ENCODE results near the gene PDGFD.

Gene PDGFD

DNA sequence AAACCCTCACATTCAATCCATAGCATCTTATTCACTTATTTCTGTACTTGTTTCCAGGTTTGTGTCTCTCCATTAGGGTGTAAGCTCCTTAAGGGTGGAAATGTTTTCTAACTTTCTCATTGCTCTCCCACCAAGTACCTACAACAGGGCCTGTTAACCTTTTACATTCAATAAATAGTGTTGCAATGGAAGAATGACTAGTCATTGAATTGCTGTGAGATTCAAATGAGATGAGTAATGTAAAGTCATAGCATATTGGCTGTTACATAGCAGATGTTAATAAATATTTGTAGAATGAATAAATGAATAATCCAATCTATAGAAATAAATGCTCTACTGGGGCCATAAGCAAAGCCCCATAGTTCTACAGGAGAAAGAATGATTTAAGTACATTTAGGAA lies 202.9 kb downstream of the PDGFD start:
- TF ChIP-seq POLR2AphosphoS5 (IDR thresholded peaks at IDR 0.05; ENCODE audit: low read depth, low read length) (no peak), TAF1 (IDR thresholded peaks at IDR 0.05; ENCODE audit: borderline replicate concordance, low read depth, low read length) (no peak), POLR2A (IDR thresholded peaks at IDR 0.05; ENCODE audit: low read depth, low read length) (no peak)
- no peak for DNase-seq (ENCODE audit: insufficient read length)
- no peak for FAIRE-seq

DNA sequence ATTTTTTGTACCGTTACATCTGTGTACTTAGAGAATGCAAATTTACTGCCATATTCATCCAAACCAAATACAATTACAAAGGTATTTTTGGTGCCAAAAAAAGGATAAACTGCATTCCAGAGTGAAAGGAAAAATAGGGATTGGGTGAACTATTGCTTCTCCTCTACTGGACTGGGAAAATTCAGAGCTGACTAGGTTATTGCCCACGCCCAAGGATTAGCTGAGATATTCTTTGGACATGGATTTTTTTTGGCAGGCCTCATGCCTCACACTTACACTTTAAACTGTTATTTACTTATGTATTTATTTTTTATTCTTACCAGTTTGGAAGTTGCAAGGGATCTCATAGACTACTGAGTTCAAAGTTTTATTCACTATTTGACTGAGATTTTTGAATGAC lies 203.8 kb downstream of the PDGFD start:
- TF ChIP-seq POLR2A (IDR thresholded peaks at IDR 0.05; ENCODE audit: low read depth, low read length) (no peak), TAF1 (IDR thresholded peaks at IDR 0.05; ENCODE audit: borderline replicate concordance, low read depth, low read length) (no peak), POLR2AphosphoS5 (IDR thresholded peaks at IDR 0.05; ENCODE audit: low read depth, low read length) (no peak)
- no peak for FAIRE-seq
- DNase-seq (ENCODE audit: insufficient read length), result no peak

DNA sequence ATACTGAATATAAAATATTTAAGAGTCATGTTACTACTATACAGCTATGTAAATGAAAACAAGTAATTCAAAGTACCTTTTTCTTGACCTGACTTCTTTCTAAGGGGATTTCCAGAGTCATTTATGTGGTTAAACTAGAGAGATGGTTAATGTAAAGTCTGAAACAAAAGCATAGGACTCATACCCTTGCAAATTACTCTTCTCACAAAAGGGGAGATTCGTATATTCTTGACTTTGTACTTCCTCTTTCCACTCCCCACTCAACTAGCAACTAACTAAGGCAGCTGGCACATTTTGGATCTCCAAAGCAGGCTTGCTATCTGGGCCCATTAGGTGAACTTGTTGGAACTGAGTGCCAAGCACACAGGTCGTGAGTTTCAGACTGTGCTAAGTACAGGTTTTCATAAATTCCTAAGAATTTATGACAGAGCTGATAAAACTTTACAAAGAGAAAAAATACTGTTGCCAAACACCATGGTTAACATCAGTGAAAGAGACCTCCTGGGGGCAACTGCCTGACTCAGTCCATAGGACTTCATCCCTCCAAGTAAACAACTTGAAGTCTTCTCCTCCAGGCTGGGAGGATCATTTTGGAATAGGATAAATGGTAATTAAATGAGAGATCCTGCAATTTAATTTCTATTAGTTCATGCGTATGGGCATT lies 204.5 kb downstream of the PDGFD start:
- peak; percentile 91 for FAIRE-seq

DNA sequence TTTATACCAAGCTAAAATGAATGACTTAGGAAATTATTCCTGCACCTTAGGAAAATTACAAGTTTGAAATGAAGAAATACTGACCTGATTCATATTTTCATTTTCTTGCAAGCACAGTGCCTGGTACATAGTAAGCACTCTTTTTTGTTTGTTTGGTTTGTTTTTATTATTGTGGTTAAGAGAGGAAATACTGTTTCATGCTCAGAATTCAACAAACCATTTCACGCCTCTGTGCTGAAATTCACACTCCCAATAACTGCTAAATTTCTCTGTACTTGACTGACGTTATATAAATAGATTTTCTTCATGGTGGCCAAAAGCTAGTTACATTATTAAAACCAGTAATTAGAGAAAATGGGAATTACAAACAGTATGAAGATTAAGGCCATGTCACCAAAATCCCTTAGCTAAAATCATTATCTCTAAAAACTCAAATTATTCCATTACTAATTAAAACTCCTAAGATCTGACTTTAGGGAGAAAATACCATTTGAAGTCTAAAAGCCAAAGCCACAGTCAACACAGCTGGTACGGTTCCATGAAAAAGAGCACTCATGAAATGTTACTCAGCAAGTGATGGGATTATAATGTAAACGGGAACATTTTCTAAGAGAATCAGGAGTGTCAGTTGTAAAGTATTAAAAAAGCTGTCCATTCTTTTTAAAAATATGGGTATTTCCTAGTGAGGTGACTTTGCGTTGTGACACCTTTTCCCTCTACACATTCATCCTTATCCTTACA lies 205.3 kb downstream of the PDGFD start:
- no peak for DNase-seq (ENCODE audit: insufficient read length)
- FAIRE-seq, result no peak

More for the DNA sequence above, 204.5 kb downstream of the PDGFD start:
- DNase-seq (ENCODE audit: insufficient read length), result peak; percentile 10
- TF ChIP-seq POLR2AphosphoS5 (IDR thresholded peaks at IDR 0.05; ENCODE audit: low read depth, low read length) (no peak), TAF1 (IDR thresholded peaks at IDR 0.05; ENCODE audit: borderline replicate concordance, low read depth, low read length) (no peak), POLR2A (IDR thresholded peaks at IDR 0.05; ENCODE audit: low read depth, low read length) (no peak)

DNA sequence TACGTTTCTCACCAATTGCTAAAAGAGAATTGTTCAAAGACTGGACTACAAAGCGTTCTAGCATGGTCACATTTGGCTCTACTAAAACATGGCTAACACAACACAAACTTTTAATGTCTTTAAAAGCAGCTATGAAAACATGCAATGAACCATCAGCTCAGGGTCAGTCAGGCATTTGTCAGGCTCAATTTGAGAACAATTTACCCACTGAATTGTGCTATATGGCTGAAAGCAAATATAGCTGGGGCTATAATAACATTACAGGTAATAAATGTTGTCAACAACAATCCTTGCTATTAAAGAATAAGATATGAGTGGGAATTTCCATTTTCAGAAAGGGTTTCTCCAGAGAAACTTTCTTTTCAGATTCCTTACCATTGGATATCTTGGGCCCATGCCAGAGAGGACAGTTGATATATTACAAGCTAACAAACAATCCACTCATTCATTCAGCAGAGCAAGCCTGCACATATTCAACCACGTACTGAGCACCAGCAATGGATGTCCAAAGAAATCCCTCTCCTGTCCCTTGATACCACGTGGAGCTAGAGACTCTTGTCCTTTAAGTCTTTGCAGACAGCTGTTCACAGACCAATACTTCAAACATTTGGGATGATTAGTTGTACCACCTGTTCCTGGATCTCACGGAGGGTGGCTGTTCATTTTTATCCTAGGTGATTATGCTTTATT lies 210.0 kb downstream of the PDGFD start:
- TF ChIP-seq TAF1 (IDR thresholded peaks at IDR 0.05; ENCODE audit: borderline replicate concordance, low read depth, low read length) (no peak), POLR2AphosphoS5 (IDR thresholded peaks at IDR 0.05; ENCODE audit: low read depth, low read length) (no peak), POLR2A (IDR thresholded peaks at IDR 0.05; ENCODE audit: low read depth, low read length) (no peak)
- no peak for DNase-seq (ENCODE audit: insufficient read length)
- peak; percentile 38 for FAIRE-seq

More for the DNA sequence above, 205.3 kb downstream of the PDGFD start:
- TF ChIP-seq TAF1 (IDR thresholded peaks at IDR 0.05; ENCODE audit: borderline replicate concordance, low read depth, low read length) (no peak), POLR2A (IDR thresholded peaks at IDR 0.05; ENCODE audit: low read depth, low read length) (no peak), POLR2AphosphoS5 (IDR thresholded peaks at IDR 0.05; ENCODE audit: low read depth, low read length) (no peak)

DNA sequence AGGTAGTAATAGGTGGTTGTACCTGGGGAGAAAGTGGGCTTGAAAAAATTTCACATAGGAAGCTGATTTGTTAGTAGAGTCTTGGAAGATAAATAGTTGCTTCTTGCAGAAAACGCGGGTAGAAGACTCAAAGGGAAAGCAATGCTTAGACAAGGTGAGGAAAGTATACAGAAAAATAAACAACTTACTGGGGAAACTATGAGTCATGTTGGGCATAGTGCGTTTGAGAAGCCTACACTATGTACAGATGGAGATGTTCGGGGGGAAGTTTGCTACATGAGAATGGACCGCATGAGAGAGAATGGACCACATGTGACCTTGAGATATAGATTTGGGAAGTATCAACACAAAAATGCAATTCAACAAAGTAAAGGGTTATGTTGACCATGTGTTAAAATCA lies 214.2 kb downstream of the PDGFD start:
- FAIRE-seq, result no peak
- no peak for TF ChIP-seq TAF1 (IDR thresholded peaks at IDR 0.05; ENCODE audit: borderline replicate concordance, low read depth, low read length)
- TF ChIP-seq POLR2A (IDR thresholded peaks at IDR 0.05; ENCODE audit: low read depth, low read length), result no peak
- TF ChIP-seq POLR2AphosphoS5 (IDR thresholded peaks at IDR 0.05; ENCODE audit: low read depth, low read length), result no peak
- no peak for DNase-seq (ENCODE audit: insufficient read length)

DNA sequence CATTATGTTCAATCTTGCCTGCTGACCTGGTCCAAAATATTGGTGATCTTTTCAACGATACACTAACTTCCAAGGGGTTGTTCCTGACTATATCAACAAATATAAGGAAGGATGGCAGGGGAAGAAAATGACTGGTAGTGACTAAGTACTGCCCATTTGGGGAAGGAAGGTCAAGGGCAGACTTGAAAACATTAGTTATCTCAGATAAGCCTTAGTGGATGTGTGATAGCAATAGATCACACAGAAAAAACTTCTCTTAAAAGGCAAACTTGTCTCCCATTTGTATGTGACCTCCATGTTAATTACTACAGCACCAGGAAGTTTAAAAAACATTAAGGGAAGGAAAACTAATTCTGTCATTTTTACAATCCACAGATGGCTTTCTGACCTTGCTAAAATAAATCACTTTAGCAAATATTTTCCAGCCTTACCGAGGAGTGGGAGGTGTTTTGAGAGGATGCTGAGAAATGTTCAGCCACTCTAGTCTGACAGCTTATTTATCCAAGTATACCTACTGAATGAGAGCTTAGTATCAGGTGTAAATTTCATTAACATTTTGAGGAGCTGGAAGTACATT lies 215.7 kb downstream of the PDGFD start:
- TF ChIP-seq POLR2A (IDR thresholded peaks at IDR 0.05; ENCODE audit: low read depth, low read length) (no peak), POLR2AphosphoS5 (IDR thresholded peaks at IDR 0.05; ENCODE audit: low read depth, low read length) (no peak), TAF1 (IDR thresholded peaks at IDR 0.05; ENCODE audit: borderline replicate concordance, low read depth, low read length) (no peak)
- DNase-seq (ENCODE audit: insufficient read length), result no peak
- peak; percentile 21 for FAIRE-seq

DNA sequence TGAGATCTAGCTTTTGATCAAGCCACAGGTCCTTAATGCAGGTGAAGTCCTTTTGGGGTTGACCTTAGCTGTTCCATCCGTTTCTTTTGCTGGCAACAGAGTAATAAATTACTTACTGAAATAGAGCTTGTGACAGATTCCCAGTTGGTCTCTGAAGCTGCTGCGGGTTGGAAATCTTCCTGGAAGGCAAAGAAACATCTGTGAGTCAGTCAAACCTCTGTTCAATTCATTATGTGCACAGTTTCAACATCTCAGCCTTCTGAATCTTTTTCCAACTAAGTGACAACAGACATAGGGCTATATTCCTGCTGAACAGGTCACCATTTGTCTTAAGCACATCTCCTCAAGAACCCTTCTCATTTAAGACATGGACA lies 216.4 kb downstream of the PDGFD start:
- no peak for FAIRE-seq
- TF ChIP-seq POLR2A (IDR thresholded peaks at IDR 0.05; ENCODE audit: low read depth, low read length), result no peak
- TF ChIP-seq POLR2AphosphoS5 (IDR thresholded peaks at IDR 0.05; ENCODE audit: low read depth, low read length), result no peak
- TF ChIP-seq TAF1 (IDR thresholded peaks at IDR 0.05; ENCODE audit: borderline replicate concordance, low read depth, low read length), result no peak
- DNase-seq (ENCODE audit: insufficient read length), result no peak

DNA sequence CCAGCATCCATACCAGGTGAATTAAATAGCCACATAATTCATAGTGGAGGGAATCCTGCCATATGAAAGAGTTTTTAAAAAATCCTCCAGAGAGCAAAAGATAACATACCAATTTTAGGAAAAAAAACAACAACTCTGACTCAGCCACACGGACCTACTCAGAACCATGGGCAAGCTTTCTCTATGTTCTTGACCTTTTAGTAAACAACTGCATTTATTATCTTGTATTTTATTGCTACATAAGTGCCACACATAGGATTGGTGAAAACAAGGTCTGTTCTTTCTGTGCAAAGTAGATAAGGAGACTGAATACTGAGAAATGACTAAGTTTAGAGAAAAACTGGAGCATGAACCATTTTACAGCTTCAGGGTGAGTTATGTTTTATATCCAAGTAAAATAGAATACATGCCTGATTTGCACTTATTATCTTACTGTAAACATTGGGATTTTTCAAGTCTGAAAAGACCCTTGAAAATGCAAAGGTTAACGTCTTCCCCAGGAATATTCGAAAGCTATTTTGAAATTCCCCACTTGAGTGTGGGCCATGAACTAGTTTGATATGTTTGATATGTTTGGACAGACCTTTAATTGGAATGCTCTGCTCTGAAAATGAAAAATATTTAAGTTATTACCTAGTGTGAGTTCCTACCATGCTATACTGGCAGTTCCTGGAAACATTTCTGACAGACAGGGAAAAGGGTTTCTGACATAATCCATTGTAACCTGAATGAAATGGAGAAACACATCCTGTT lies 217.0 kb downstream of the PDGFD start:
- no peak for TF ChIP-seq POLR2AphosphoS5 (IDR thresholded peaks at IDR 0.05; ENCODE audit: low read depth, low read length)
- no peak for TF ChIP-seq TAF1 (IDR thresholded peaks at IDR 0.05; ENCODE audit: borderline replicate concordance, low read depth, low read length)
- no peak for DNase-seq (ENCODE audit: insufficient read length)

DNA sequence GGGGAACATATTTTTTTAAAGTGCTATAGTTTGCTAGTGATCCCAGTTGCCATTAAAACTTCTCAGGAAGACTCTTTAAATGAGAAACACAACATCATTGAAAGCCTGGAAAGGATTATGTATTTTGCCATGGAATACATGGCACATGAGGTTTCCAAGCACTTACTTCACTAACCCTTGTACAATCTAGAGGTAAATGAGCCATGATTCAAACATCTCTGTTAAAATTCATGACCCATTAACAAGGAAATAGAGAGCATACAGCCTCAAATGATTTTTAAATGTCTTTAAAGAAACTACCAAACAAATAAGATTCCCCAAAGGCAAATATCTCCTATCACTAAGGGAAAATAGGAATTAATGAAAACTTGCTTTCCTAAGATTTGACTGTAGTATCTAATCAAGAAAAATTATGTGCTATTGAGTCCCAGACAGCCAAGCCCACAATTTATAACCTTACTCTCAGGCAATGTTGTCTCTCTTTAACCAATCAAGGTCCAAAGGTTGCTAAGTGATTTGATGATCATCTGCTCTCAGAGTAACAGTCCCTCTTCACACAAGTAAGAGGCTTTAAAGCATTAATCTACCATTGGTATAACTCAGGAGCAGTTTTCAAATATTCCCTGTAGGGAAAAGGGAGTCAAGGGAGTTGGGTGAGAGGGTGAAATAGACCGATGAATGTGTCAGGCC lies 219.6 kb downstream of the PDGFD start:
- FAIRE-seq, result no peak

More for the DNA sequence above, 217.0 kb downstream of the PDGFD start:
- no peak for FAIRE-seq

More for the DNA sequence above, 219.6 kb downstream of the PDGFD start:
- DNase-seq (ENCODE audit: insufficient read length), result no peak
- no peak for TF ChIP-seq POLR2AphosphoS5 (IDR thresholded peaks at IDR 0.05; ENCODE audit: low read depth, low read length)
- no peak for TF ChIP-seq TAF1 (IDR thresholded peaks at IDR 0.05; ENCODE audit: borderline replicate concordance, low read depth, low read length)
- no peak for TF ChIP-seq POLR2A (IDR thresholded peaks at IDR 0.05; ENCODE audit: low read depth, low read length)

All from GM12892 (cell line).